WTC11 (cell line): ENCODE results near the gene UCHL5.

ENCODE experiments used
- ATF6 ChIP-seq: sonication (generic); formaldehyde crosslinking; IDR thresholded peaks from 2 replicates; pipeline ENCODE4 v1.8.1; 2023; ENCODE audit warnings: mild to moderate bottlenecking, missing genetic modification reagents
- FOXK1 ChIP-seq: sonication (generic); formaldehyde crosslinking; IDR thresholded peaks from 2 replicates; pipeline ENCODE4 v1.8.0; 2022; ENCODE audit warnings: mild to moderate bottlenecking, moderate library complexity, missing genetic modification reagents
- HMGXB4 ChIP-seq: sonication (generic); formaldehyde crosslinking; IDR thresholded peaks from 2 replicates; pipeline ENCODE4 v1.8.1; 2023; ENCODE audit warnings: mild to moderate bottlenecking, moderate library complexity, missing genetic modification reagents
- MXD4 ChIP-seq: fragments of 250-450 bp; sonication (Bioruptor Pico); IDR thresholded peaks from 2 replicates; pipeline ENCODE4 v1.8.0; 2021; ENCODE audit warnings: mild to moderate bottlenecking, moderate library complexity, borderline replicate concordance
- TEAD1 ChIP-seq: sonication (generic); formaldehyde crosslinking; IDR thresholded peaks from 2 replicates; pipeline ENCODE4 v1.8.0; 2022; ENCODE audit warnings: mild to moderate bottlenecking, missing genetic modification reagents
- TEAD4 ChIP-seq: sonication (generic); formaldehyde crosslinking; IDR thresholded peaks from 2 replicates; pipeline ENCODE4 v1.8.0; 2022; ENCODE audit warnings: mild to moderate bottlenecking, missing genetic modification reagents
- ZNF396 ChIP-seq: fragments of 250-450 bp; sonication (Bioruptor Pico); IDR thresholded peaks from 2 replicates; pipeline ENCODE4 v1.8.0; 2021; ENCODE audit warnings: mild to moderate bottlenecking, moderate library complexity, borderline replicate concordance
- ZNF671 ChIP-seq: fragments of 250-450 bp; sonication (Bioruptor Pico); IDR thresholded peaks from 2 replicates; pipeline ENCODE4 v1.8.0; 2021; ENCODE audit warnings: mild to moderate bottlenecking
- TF ChIP-seq, protein P1 (sequence below): fragments of 200-600 bp; IDR thresholded peaks from 2 replicates; pipeline ENCODE4 v1.8.0; 2022; ENCODE audit warnings: antibody characterized with exemption
- TF ChIP-seq, protein P2 (sequence below): sonication (generic); formaldehyde crosslinking; IDR thresholded peaks from 2 replicates; pipeline ENCODE4 v1.8.1; 2022; ENCODE audit warnings: missing genetic modification reagents, borderline replicate concordance
- TF ChIP-seq, protein P3 (sequence below): sonication (generic); formaldehyde crosslinking; IDR thresholded peaks from 2 replicates; pipeline ENCODE4 v1.8.0; 2022; ENCODE audit warnings: mild to moderate bottlenecking, missing genetic modification reagents

DNA sequence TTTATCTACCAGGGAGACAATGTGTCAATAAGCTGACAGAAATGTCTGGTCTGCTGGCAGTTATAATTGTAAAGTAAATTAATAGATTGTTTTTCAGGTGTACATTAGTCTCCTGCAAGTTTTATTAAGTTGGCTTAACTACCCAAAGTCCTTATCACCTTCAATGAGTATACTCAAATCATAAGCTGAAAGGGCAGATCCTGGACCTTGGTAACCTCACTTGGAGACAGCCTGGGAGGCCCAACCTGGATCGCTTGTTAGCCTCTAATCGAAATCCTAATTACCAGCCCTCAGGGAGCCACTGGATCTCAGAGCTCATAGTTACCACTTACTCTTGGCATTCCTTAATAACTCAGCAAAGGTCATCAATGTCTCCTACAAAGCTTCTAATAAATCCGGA, 49.7 kb downstream of the UCHL5 start:
- TF ChIP-seq ATF6 (CRISPR knock-in tag) (no peak), FOXK1 (CRISPR knock-in tag) (no peak), ZNF671 (CRISPR knock-in tag) (no peak), MXD4 (CRISPR knock-in tag) (no peak), TEAD4 (CRISPR knock-in tag) (no peak), HMGXB4 (CRISPR knock-in tag) (no peak), ZNF396 (CRISPR knock-in tag) (no peak), TEAD1 (CRISPR knock-in tag) (no peak)
- TF ChIP-seq, protein P1, sequence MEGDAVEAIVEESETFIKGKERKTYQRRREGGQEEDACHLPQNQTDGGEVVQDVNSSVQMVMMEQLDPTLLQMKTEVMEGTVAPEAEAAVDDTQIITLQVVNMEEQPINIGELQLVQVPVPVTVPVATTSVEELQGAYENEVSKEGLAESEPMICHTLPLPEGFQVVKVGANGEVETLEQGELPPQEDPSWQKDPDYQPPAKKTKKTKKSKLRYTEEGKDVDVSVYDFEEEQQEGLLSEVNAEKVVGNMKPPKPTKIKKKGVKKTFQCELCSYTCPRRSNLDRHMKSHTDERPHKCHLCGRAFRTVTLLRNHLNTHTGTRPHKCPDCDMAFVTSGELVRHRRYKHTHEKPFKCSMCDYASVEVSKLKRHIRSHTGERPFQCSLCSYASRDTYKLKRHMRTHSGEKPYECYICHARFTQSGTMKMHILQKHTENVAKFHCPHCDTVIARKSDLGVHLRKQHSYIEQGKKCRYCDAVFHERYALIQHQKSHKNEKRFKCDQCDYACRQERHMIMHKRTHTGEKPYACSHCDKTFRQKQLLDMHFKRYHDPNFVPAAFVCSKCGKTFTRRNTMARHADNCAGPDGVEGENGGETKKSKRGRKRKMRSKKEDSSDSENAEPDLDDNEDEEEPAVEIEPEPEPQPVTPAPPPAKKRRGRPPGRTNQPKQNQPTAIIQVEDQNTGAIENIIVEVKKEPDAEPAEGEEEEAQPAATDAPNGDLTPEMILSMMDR, result no peak
- TF ChIP-seq, protein P2, sequence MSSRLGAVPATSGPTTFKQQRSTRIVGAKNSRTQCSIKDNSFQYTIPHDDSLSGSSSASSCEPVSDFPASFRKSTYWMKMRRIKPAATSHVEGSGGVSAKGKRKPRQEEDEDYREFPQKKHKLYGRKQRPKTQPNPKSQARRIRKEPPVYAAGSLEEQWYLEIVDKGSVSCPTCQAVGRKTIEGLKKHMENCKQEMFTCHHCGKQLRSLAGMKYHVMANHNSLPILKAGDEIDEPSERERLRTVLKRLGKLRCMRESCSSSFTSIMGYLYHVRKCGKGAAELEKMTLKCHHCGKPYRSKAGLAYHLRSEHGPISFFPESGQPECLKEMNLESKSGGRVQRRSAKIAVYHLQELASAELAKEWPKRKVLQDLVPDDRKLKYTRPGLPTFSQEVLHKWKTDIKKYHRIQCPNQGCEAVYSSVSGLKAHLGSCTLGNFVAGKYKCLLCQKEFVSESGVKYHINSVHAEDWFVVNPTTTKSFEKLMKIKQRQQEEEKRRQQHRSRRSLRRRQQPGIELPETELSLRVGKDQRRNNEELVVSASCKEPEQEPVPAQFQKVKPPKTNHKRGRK (CRISPR knock-in tag), result no peak
- TF ChIP-seq, protein P3, sequence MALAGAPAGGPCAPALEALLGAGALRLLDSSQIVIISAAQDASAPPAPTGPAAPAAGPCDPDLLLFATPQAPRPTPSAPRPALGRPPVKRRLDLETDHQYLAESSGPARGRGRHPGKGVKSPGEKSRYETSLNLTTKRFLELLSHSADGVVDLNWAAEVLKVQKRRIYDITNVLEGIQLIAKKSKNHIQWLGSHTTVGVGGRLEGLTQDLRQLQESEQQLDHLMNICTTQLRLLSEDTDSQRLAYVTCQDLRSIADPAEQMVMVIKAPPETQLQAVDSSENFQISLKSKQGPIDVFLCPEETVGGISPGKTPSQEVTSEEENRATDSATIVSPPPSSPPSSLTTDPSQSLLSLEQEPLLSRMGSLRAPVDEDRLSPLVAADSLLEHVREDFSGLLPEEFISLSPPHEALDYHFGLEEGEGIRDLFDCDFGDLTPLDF (CRISPR knock-in tag), result no peak
